K562 (cell line): ENCODE measurements around the gene HYI. TPM values are rescaled to one million over a fixed set of nuclear protein-coding genes. Genes with fewer than 3 reads are reported as not detected.

Experiments
- ARHGAP35 ChIP-seq: fragments of 450-650 bp; IDR thresholded peaks from 2 replicates; pipeline ENCODE4 v1.6.1; 2018; ENCODE audit not compliant: partially characterized antibody
- MECOM ChIP-seq: fragments of 250-450 bp; sonication (Bioruptor Pico); IDR thresholded peaks from 2 replicates; pipeline ENCODE4 v1.8.0; 2022; ENCODE audit warnings: inconsistent platforms
- SMARCA4 ChIP-seq: fragments of 450-650 bp; IDR thresholded peaks from 2 replicates; pipeline ENCODE4 v1.6.1; 2016
- TCFL5 ChIP-seq: fragments of 250-450 bp; sonication (Bioruptor Pico); conservative IDR thresholded peaks from 2 replicates; pipeline ENCODE4 v1.6.1; 2021; ENCODE audit warnings: mild to moderate bottlenecking, moderate library complexity, matching md5 sums
- TEAD1 ChIP-seq, 2 experiments: fragments of 450-650 bp in 1 of 2; sonication (generic) in 1 of 2; formaldehyde crosslinking; IDR thresholded peaks; 2 replicates each; pipeline versions ENCODE4 v1.4.0 to v1.8.0; 2020 to 2022; ENCODE audit warnings: mild to moderate bottlenecking in 2 of 2, missing genetic modification reagents in 1 of 2
- ZBTB7A ChIP-seq: IDR thresholded peaks from 2 replicates; pipeline ENCODE4 v1.6.1; 2011; ENCODE audit warnings: low read depth, mild to moderate bottlenecking, low read length, moderate library complexity, borderline replicate concordance; ENCODE audit not compliant: control insufficient read depth
- ZNF644 ChIP-seq: fragments of 200-800 bp; sonication (Bioruptor generic); IDR thresholded peaks from 2 replicates; pipeline ENCODE4 v1.6.1; 2016; ENCODE audit warnings: low read depth, missing genetic modification characterization, missing compliant biosample characterization
- polyA plus RNA-seq, 8 experiments: library from polyadenylated mRNA; depleted of rRNA in 4 of 8; stranded (reverse) in 5 of 8; unstranded in 3 of 8; fragments of >200 nt; fragmentation: Nextera tagmentation in 2 of 8; fragmentation: Illumina TruSeq in 1 of 8; extraction: Ambion mirVana in 2 of 8; extraction: Trizol in 1 of 8; gene quantifications; 2 replicates each; pipeline versions ENCODE4 v1.2.1 to v1.2.3, GENCODE V29; 2011 to 2014; ENCODE audit warnings: inconsistent platforms in 1 of 8, missing spikeins in 1 of 8
- total RNA-seq, 7 experiments: library from RNA; depleted of rRNA in 6 of 7; stranded (reverse); fragments of >200 nt in 6 of 7; fragmentation: Illumina TruSeq in 2 of 7; extraction: Trizol in 2 of 7; gene quantifications; 2 replicates each; pipeline versions ENCODE4 v1.2.1 to v1.2.3, GENCODE V29; 2011 to 2021; ENCODE audit warnings: low replicate concordance in 1 of 7
- TF ChIP-seq, protein P1 (sequence below): sonication (generic); formaldehyde crosslinking; IDR thresholded peaks from 2 replicates; pipeline ENCODE4 v1.8.1; 2023; ENCODE audit warnings: mild to moderate bottlenecking, missing genetic modification reagents
- TF ChIP-seq, protein P2 (sequence below), 2 experiments: fragments of 450-650 bp; formaldehyde crosslinking in 1 of 2; IDR thresholded peaks; 2 replicates each; pipeline versions ENCODE4 v1.4.0 to v1.6.1; 2014 to 2020; ENCODE audit warnings: mild to moderate bottlenecking in 2 of 2, borderline replicate concordance in 1 of 2, low read depth in 1 of 2
- TF ChIP-seq, protein P3 (sequence below): fragments of 250-450 bp; sonication (Bioruptor Pico); IDR thresholded peaks from 2 replicates; pipeline ENCODE4 v1.4.0; 2020

HYI gene
- total and polyA plus RNA-seq, 9 of the 15 experiments (the other 6 are each of a cell fraction or from before 2014, with no cell fraction given) = 0.04 to 4.1 (median 1.4) TPM; not detected in 1

DNA sequence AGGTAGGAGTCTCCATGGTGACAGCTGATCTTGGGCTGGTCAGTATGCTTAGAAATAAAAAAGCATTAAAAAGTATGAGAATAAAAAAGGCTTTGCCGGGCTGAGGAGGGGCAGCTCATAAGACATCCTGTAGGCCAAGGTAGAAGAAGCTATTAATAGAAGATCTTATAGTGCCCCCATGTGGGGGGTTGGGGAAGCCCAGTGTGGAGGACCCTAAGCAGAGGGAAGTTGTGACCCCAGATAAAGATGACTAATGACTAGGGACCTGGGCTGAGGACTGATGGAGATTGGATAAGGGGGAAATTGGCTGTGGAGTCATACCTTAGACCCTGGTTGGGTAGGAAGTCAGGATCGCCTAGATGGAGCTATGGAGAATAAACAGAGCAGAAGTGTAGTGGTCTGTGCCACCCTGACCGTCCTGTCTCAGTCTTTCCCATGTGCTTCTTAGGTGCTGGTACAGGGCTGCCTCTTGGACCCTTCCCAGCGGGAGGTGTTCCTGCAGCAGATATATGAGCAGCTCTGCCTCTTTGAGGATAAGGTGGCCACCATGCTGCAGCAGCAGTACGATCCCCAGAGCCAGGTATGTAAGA, 39.0 kb downstream of the HYI start (continued):
- TF ChIP-seq, protein P1, sequence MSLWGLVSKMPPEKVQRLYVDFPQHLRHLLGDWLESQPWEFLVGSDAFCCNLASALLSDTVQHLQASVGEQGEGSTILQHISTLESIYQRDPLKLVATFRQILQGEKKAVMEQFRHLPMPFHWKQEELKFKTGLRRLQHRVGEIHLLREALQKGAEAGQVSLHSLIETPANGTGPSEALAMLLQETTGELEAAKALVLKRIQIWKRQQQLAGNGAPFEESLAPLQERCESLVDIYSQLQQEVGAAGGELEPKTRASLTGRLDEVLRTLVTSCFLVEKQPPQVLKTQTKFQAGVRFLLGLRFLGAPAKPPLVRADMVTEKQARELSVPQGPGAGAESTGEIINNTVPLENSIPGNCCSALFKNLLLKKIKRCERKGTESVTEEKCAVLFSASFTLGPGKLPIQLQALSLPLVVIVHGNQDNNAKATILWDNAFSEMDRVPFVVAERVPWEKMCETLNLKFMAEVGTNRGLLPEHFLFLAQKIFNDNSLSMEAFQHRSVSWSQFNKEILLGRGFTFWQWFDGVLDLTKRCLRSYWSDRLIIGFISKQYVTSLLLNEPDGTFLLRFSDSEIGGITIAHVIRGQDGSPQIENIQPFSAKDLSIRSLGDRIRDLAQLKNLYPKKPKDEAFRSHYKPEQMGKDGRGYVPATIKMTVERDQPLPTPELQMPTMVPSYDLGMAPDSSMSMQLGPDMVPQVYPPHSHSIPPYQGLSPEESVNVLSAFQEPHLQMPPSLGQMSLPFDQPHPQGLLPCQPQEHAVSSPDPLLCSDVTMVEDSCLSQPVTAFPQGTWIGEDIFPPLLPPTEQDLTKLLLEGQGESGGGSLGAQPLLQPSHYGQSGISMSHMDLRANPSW (CRISPR knock-in tag) = no peak
- TF ChIP-seq ZBTB7A (peak; percentile 55; the same call in 1 of the 2 replicates), TEAD1 (CRISPR knock-in tag; IDR thresholded peaks at IDR 0.05) (no peak), SMARCA4 (0 out of 2 replicates have a peak, but pooled peaks have one; percentile 27), TCFL5 (CRISPR knock-in tag) (no peak), ZNF644 (tag) (no peak), ARHGAP35 (no peak), MECOM (CRISPR knock-in tag) (no peak)
- TF ChIP-seq, protein P2, sequence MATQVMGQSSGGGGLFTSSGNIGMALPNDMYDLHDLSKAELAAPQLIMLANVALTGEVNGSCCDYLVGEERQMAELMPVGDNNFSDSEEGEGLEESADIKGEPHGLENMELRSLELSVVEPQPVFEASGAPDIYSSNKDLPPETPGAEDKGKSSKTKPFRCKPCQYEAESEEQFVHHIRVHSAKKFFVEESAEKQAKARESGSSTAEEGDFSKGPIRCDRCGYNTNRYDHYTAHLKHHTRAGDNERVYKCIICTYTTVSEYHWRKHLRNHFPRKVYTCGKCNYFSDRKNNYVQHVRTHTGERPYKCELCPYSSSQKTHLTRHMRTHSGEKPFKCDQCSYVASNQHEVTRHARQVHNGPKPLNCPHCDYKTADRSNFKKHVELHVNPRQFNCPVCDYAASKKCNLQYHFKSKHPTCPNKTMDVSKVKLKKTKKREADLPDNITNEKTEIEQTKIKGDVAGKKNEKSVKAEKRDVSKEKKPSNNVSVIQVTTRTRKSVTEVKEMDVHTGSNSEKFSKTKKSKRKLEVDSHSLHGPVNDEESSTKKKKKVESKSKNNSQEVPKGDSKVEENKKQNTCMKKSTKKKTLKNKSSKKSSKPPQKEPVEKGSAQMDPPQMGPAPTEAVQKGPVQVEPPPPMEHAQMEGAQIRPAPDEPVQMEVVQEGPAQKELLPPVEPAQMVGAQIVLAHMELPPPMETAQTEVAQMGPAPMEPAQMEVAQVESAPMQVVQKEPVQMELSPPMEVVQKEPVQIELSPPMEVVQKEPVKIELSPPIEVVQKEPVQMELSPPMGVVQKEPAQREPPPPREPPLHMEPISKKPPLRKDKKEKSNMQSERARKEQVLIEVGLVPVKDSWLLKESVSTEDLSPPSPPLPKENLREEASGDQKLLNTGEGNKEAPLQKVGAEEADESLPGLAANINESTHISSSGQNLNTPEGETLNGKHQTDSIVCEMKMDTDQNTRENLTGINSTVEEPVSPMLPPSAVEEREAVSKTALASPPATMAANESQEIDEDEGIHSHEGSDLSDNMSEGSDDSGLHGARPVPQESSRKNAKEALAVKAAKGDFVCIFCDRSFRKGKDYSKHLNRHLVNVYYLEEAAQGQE (IDR thresholded peaks at IDR 0.05; ENCODE audit: borderline replicate concordance) = peak; percentile 92
- TF ChIP-seq, protein P2 (CRISPR knock-in tag; IDR thresholded peaks at IDR 0.05; ENCODE audit: low read depth) = no peak
- TF ChIP-seq, protein P3, sequence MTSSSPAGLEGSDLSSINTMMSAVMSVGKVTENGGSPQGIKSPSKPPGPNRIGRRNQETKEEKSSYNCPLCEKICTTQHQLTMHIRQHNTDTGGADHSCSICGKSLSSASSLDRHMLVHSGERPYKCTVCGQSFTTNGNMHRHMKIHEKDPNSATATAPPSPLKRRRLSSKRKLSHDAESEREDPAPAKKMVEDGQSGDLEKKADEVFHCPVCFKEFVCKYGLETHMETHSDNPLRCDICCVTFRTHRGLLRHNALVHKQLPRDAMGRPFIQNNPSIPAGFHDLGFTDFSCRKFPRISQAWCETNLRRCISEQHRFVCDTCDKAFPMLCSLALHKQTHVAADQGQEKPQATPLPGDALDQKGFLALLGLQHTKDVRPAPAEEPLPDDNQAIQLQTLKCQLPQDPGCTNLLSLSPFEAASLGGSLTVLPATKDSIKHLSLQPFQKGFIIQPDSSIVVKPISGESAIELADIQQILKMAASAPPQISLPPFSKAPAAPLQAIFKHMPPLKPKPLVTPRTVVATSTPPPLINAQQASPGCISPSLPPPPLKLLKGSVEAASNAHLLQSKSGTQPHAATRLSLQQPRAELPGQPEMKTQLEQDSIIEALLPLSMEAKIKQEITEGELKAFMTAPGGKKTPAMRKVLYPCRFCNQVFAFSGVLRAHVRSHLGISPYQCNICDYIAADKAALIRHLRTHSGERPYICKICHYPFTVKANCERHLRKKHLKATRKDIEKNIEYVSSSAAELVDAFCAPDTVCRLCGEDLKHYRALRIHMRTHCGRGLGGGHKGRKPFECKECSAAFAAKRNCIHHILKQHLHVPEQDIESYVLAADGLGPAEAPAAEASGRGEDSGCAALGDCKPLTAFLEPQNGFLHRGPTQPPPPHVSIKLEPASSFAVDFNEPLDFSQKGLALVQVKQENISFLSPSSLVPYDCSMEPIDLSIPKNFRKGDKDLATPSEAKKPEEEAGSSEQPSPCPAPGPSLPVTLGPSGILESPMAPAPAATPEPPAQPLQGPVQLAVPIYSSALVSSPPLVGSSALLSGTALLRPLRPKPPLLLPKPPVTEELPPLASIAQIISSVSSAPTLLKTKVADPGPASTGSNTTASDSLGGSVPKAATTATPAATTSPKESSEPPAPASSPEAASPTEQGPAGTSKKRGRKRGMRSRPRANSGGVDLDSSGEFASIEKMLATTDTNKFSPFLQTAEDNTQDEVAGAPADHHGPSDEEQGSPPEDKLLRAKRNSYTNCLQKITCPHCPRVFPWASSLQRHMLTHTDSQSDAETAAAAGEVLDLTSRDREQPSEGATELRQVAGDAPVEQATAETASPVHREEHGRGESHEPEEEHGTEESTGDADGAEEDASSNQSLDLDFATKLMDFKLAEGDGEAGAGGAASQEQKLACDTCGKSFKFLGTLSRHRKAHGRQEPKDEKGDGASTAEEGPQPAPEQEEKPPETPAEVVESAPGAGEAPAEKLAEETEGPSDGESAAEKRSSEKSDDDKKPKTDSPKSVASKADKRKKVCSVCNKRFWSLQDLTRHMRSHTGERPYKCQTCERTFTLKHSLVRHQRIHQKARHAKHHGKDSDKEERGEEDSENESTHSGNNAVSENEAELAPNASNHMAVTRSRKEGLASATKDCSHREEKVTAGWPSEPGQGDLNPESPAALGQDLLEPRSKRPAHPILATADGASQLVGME (CRISPR knock-in tag) = 0 out of 2 replicates have a peak, but pooled peaks have one; percentile 22
